ENCODE measurements around the gene UFD1. TPM values are rescaled to one million over a fixed set of nuclear protein-coding genes. Genes with fewer than 3 reads are reported as not detected.

UFD1 gene
- polyA plus RNA-seq, 3 donors, result 57.0 to 82.5 (median 68.5) TPM

- H3K9me3 ChIP-seq (replicated peaks in 1 of 2; ENCODE audit: control insufficient read depth in 1 of 2, insufficient read depth in 1 of 2, low read length in 2 of 2), result no peaks in the 10 kb centered on the region
- Mint-ChIP-seq H3K36me3 (peaks cover 40 to 66% of the 10 kb centered on the region in 2 donors), H3K27me3 (ENCODE audit: low read depth in 3 of 3) (peaks cover 13 to 20% (median 15%) of the 10 kb centered on the region in 3 donors), H3K4me1 (peaks cover 6% of the 10 kb centered on the region), H3K4me3 (no peak overlapping the region), H3K27ac (peak overlapping the region in 1 of 7 donors; percentile 18), H3K9me3 (peaks cover 0 to 2% (median 1%) of the 10 kb centered on the region in 7 donors)
- 100% methylated on average over 3 of the region's 10 CpGs for WGBS (ENCODE audit: insufficient coverage)
- H3K4me3 ChIP-seq (replicated peaks in 1 of 3; ENCODE audit: low read depth in 2 of 3, low read length in 3 of 3), result no peak overlapping the region
- no peak for DNase-seq
- no peak overlapping the region for H3K9ac ChIP-seq (ENCODE audit: insufficient read depth, low read length, poor library complexity, severe bottlenecking)
- no peaks in the 10 kb centered on the region for H4K20me1 ChIP-seq (ENCODE audit: insufficient read depth, low read length)
- H2AFZ ChIP-seq (ENCODE audit: insufficient read depth, low read depth, low read length, poor library complexity, severe bottlenecking), result no peak overlapping the region
- peaks cover 0 to 16% of the 10 kb centered on the region in 2 donors for H3K27me3 ChIP-seq (ENCODE audit: control insufficient read depth in 2 of 2, insufficient read depth in 2 of 2, low read length in 2 of 2)
- no peak overlapping the region for H3K4me2 ChIP-seq (replicated peaks; ENCODE audit: extremely low read depth, low read length, poor library complexity, severe bottlenecking)
- H3K27ac ChIP-seq (ENCODE audit: low read depth in 1 of 2, low read length in 2 of 2), result no peak overlapping the region
- H3K4me1 ChIP-seq (ENCODE audit: control insufficient read depth in 1 of 2, insufficient read depth in 2 of 2, low read length in 2 of 2), result peaks cover 0 to 7% of the 10 kb centered on the region in 2 donors
- intact Hi-C loops (cut with micrococcal nuclease), result no loop called here
- peaks cover 5 to 24% of the 10 kb centered on the region in 2 donors for H3K36me3 ChIP-seq (replicated peaks in 1 of 2; ENCODE audit: control insufficient read depth in 1 of 2, insufficient read depth in 2 of 2, low read length in 2 of 2)
- no peaks in the 10 kb centered on the region for H3K79me2 ChIP-seq (ENCODE audit: insufficient read depth, low read length)
- TF ChIP-seq, protein P1, sequence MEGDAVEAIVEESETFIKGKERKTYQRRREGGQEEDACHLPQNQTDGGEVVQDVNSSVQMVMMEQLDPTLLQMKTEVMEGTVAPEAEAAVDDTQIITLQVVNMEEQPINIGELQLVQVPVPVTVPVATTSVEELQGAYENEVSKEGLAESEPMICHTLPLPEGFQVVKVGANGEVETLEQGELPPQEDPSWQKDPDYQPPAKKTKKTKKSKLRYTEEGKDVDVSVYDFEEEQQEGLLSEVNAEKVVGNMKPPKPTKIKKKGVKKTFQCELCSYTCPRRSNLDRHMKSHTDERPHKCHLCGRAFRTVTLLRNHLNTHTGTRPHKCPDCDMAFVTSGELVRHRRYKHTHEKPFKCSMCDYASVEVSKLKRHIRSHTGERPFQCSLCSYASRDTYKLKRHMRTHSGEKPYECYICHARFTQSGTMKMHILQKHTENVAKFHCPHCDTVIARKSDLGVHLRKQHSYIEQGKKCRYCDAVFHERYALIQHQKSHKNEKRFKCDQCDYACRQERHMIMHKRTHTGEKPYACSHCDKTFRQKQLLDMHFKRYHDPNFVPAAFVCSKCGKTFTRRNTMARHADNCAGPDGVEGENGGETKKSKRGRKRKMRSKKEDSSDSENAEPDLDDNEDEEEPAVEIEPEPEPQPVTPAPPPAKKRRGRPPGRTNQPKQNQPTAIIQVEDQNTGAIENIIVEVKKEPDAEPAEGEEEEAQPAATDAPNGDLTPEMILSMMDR (IDR thresholded peaks at IDR 0.05), result no peak
Measured at GRCh38 chr22:19518635-19519034, 39.6 kb upstream of the UFD1 start.

DNA sequence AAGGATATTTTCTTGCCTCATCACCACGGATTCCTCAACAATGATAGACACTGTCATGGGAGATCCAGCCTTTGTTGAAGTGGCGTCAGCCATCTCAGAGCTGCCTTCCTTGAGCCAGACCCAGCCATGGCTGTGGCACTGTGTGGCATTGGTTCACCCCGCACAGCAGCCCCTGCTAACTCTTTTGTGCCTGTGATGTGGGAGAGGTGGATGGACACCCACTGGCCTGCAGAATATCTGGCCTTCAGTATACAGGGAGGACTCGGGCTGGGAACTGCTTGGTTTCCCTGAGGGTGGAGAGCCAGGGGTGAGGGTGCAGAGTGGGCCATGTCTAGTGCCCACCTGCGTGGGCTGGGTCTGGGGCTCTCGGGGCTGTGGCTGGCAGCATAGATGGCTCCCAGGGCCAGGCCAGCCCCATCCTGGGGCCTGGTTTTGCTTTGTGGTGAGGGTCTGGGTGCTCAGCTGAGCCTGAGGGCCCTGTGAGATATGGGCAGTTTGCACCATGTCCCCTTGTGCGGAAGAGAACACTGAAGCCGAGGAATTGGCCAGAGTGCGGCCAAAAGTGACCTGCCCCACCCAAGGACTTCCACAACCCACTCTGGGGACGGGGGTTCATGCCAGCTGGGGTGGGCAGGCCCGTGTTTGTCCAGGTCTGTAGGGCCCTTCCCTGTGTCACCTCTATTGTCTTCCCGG, 39.1 kb upstream of the UFD1 start:
- Histone ChIP-seq H2AFZ (ENCODE audit: insufficient read depth, low read depth, low read length, poor library complexity, severe bottlenecking) (no peak overlapping the region), H3K27me3 (ENCODE audit: control insufficient read depth in 2 of 2, insufficient read depth in 2 of 2, low read length in 2 of 2) (peaks cover 0 to 14% of the 10 kb centered on the region in 2 donors), H4K20me1 (ENCODE audit: insufficient read depth, low read length) (no peaks in the 10 kb centered on the region), H3K9me3 (replicated peaks in 1 of 2; ENCODE audit: control insufficient read depth in 1 of 2, insufficient read depth in 1 of 2, low read length in 2 of 2) (no peaks in the 10 kb centered on the region), H3K36me3 (replicated peaks in 1 of 2; ENCODE audit: control insufficient read depth in 1 of 2, insufficient read depth in 2 of 2, low read length in 2 of 2) (peaks cover 5 to 30% of the 10 kb centered on the region in 2 donors), H3K4me3 (replicated peaks in 1 of 3; ENCODE audit: low read depth in 2 of 3, low read length in 3 of 3) (no peak overlapping the region), H3K4me2 (replicated peaks; ENCODE audit: extremely low read depth, low read length, poor library complexity, severe bottlenecking) (no peak overlapping the region), H3K79me2 (ENCODE audit: insufficient read depth, low read length) (no peaks in the 10 kb centered on the region), H3K27ac (ENCODE audit: low read depth in 1 of 2, low read length in 2 of 2) (no peak overlapping the region), H3K4me1 (ENCODE audit: control insufficient read depth in 1 of 2, insufficient read depth in 2 of 2, low read length in 2 of 2) (peaks cover 0 to 1% of the 10 kb centered on the region in 2 donors), H3K9ac (ENCODE audit: insufficient read depth, low read length, poor library complexity, severe bottlenecking) (no peak overlapping the region)
- WGBS (ENCODE audit: insufficient coverage), result 96% methylated on average over 8 of the region's 12 CpGs
- Mint-ChIP-seq H3K36me3 (peaks cover 45 to 72% of the 10 kb centered on the region in 2 donors), H3K27ac (peak overlapping the region in 1 of 7 donors; percentile 75), H3K9me3 (peaks cover 0 to 6% (median 1%) of the 10 kb centered on the region in 7 donors), H3K27me3 (ENCODE audit: low read depth in 3 of 3) (peaks cover 8 to 14% (median 11%) of the 10 kb centered on the region in 3 donors), H3K4me1 (peaks cover 4% of the 10 kb centered on the region), H3K4me3 (no peak overlapping the region)
- TF ChIP-seq, protein P1 (IDR thresholded peaks at IDR 0.05), result no peak
- intact Hi-C loops (cut with micrococcal nuclease), result no loop called here
- DNase-seq, result no peak

All from CD14-positive monocyte (primary cell).